Measurements from ENCODE around the gene CTSE.

Gene CTSE

GRCh38 chr1:206049919-206050600 lies 26.4 kb upstream of the CTSE start:
- no peak for DNase-seq (ENCODE audit: low spot score)

GRCh38 chr1:206049293-206049692 lies 25.6 kb upstream of the CTSE start:
- DNase-seq (ENCODE audit: low spot score) = no peak

GRCh38 chr1:206048582-206048981 lies 24.9 kb upstream of the CTSE start:
- DNase-seq (ENCODE audit: low spot score) = no peak

- no peak for DNase-seq (ENCODE audit: low spot score)
Observed at GRCh38 chr1:206047271-206047670, 23.6 kb upstream of the CTSE start.

DNA sequence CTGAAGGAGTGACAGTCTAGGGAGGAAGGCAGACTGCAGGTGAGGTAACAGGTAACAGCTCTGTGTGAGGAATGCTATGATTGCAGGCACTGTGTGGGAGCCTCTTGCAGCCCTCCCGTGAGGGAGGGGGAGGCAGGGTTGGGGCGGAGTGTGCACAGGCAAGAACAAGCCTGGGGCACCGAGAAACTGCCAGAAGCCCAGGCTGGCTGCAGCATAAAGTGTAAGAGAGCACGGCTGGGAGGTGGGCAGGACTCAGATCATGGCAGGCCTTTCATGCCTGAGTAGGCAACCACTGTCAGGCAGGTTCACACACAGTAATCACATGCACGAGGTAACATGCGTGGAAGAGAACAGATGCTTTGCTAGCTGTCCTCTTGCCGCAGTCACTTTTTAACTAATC lies 17.9 kb upstream of the CTSE start:
- no peak for DNase-seq (ENCODE audit: low spot score)

DNA sequence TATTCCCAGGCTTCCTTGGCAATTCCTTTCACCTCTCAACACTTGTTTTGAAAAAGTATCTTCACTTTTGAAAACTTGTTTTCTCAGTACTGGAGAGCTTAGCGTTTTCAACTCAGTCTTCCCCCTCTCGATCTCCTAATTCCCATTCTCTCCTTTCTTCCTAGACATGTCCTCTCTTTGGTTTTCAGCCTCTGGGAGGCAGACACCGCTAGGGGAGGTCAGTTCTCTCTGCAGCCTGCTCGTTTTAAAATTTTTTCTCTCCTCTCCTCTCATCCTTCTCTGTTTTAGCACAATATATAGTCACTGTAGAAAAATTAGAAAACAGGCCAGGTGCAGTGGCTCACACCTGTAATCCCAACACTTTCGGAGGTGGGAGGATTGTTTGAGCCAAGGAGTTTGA lies 16.6 kb upstream of the CTSE start:
- no peak for DNase-seq (ENCODE audit: low spot score)

DNA sequence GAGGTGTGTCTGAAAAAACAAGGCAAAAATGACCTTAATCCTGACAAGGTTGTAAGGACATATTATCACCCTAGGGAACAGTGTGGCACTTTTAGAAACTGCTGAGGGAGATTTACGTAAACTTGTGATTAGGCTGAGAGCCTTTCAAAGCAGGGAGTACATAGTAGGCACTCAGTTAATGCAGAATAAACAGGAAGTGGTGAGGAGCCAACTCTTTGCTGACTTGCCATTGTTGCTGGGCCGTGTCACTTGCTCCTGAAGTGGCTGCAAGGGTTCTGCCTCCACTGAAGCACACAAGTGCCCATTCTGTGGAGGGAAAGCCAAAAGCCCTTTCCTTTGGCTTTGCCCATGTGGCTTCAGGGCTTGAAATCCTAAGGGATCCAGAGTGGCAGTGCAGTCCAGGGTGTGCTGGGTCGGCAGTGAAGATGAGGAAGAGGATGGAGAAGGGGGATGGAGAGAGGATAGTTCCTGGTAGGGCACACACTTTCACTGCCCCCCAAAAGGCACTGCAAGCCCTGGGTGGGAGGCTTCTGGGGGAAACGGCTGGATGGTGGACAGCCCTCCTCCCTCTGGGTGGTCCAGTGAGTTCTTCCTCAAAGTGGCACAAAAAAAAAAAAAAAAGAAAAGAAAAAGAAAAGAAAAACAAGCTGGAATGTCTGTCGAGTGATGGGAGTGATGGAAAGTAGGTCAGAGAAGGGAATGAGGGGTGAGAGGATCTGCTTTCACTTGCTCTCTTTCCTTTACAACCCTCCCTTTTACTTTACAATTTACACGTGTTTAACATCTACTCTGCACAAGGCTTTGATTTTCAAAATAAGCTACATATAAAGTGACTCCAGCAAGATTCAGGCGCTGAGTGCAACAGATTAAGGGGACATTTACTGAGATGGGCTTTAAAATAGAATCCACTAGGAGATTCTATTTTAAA lies 15.6 kb upstream of the CTSE start:
- DNase-seq (ENCODE audit: low spot score) = no peak

DNA sequence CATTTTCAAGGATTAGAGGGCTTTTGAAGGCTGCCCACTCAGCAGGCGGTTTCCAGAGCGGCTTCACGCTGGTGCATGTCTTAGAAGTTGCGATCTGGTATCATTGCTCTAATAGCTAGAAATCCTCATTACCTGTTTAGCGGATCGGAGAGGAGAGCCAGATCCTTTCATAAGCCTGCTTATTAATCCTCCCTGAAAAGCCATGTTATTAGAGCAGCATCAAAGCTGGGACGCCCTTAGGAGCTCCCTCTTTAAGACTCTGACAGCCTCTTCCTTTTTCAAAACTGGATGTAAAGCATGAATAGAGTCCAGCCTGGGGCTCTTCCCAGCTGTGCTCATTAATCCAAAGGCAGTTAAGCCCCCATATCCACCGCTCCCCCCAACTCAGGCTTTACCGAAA lies 13.9 kb upstream of the CTSE start:
- DNase-seq (ENCODE audit: low spot score) = no peak

GRCh38 chr1:206036663-206037455 lies 13.2 kb upstream of the CTSE start:
- DNase-seq (ENCODE audit: low spot score) = no peak

GRCh38 chr1:206035027-206035426 lies 11.3 kb upstream of the CTSE start:
- DNase-seq (ENCODE audit: low spot score) = no peak

GRCh38 chr1:206032380-206033140 lies 8.9 kb upstream of the CTSE start:
- DNase-seq (ENCODE audit: low spot score) = no peak

DNA sequence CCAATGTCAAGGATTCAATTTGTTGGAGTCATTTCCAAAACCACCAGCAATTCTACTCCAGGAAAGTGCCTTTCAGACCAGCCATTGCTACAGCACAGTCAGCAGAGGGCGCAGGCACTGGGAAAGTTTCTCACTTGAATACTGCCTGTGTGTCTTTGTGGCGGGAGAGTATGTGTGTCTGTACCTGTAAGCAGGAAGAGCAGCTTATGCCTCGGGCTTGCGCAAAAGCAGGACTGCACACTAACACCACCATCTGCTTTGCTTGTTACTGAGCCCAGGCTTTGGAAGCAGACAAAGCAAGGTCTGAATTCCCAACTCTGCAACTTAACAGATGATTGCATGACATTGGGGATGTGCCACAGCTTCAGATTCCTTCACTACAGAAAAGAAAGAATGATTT lies 7.0 kb upstream of the CTSE start:
- DNase-seq (ENCODE audit: low spot score) = peak; percentile 93

DNA sequence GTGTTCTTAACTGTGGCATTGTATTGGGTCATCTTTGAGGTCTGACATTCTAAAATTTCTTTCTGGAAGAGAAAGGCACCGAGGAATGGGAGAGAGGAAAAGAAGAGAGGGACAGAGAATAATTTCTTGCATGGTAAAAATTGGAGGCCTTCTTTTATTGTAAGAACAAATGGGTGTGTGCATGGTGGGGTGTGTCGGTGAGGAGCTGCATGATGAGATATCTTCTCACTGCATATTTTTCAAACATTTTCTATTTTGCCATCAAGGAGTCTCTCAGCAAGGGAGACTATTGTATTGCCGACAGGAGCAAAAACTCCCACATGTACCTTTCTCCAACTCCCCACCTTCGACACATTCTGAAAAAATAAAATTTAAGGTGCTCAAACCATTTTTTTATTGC lies 6.5 kb upstream of the CTSE start:
- DNase-seq (ENCODE audit: low spot score) = no peak

DNA sequence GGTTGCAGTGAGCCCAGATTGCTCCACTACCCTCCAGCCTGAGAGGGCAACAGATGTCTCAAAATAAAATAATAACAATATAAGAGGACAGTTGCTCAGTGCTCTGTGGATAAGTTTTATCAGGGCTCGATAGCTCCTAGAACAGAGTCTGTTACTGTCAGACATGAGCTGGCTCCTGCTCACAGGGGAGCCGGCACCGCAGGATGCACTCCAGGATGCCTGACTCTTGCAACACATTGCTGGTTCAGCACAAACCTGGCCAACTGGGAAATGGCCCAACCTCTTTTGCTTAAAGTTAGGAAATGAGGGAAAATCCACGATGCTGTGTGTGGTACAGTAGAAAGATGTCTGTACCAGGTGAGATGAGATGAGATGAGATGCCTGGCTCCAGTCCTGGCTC lies 5.8 kb upstream of the CTSE start:
- no peak for DNase-seq (ENCODE audit: low spot score)

- DNase-seq (ENCODE audit: low spot score) = no peak
Observed at GRCh38 chr1:206025283-206025820, 1.7 kb upstream of the CTSE start.

GRCh38 chr1:206022766-206023165 lies 929 bp downstream of the CTSE start:
- no peak for DNase-seq (ENCODE audit: low spot score)

DNA sequence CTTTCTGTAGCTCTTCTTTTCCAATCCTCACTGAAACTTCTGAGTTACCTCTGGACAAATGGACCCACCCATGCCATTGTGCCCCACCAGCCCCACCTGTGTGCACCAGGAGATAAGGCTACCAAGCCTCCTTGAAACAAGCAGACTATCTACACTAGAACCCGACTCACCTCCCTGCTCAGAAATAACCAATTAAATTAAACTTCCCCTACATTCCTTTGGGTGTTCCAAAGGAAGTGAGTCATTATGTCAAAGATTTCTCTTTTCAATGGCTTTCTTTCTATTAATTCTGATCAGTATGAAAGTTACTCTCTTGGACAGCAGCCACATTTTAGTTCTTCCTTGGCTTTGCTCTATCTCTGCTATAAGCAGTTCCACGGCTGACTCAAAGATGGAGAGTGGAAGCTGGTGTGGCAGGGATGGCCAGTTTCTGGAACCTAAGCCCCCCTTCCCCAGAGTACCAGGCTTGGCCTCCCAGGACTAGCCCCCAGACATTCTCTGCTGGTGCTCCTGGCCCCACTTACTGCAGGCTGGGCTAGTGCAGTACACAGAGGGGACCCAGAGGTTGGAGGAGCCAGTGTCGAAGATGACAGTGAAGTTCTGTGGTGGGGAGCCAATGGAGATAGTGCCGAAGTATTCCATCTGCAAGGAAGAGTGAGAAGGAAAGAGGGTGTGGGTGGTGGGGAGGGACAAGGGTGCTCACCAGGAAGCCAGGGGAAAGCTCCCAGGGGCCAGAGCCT lies 1.9 kb downstream of the CTSE start:
- DNase-seq (ENCODE audit: low spot score) = no peak

DNA sequence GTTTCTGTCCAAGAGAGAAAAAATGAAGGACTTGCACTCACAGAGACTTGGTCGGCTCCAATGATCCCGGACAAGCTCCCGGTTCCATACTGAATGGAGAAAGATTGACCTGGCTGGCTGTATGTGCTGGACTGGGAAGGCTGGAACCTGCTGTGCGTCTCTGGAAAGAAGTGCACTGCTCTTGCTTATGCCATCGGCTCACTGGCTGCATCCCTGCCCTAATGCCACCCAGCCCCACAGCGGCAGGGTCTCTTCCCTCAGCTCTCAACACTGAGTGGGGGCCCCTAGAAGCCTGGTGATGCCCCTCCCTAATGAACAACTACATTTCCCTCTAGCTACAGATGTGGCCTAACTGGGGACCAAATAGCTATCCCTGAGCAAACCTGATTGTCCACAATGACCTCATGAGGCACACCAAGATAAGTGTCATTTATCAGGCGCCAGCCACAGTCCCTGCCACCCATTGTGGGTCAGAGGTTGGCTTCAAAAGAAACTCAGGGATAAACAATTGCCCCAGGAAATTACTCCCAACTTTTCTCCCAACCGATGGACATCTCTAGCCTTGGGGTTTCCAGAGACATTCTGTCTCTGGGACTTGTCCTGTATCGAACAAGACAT lies 2.6 kb downstream of the CTSE start:
- no peak for DNase-seq (ENCODE audit: low spot score)

GRCh38 chr1:206020393-206021007 lies 3.2 kb downstream of the CTSE start:
- no peak for DNase-seq (ENCODE audit: low spot score)

DNA sequence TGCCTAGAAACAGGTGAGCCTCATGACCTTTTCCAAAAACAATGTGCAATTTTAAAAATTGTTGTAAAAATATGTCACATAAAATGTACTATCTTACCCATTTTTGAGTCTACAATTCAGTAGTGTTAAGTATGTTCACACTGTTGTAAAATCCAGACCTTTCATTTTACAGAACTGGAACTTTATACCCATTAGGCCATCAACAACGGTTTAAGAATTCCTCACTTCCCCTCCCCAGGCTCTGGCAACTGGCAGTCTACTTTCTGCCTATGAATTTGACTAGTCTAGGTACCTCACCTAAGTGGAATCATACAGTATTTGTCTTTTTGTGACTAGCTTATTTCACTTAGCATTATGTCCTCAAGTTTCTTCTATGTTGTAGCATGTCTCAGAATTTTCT lies 8.6 kb downstream of the CTSE start:
- no peak for DNase-seq (ENCODE audit: low spot score)
